ENCODE data around the gene LSM3.
A peak's percentile ranks its signal among the peaks of the same experiment; 100 is the strongest.

Gene LSM3

GRCh38 chr3:14178247-14179113 is at the start of gene LSM3, which contains the start of gene XPC:
LSM3 (plus strand) TSS chr3:14178817; CDS start chr3:14178861, 44 bp downstream.
XPC (minus strand) TSS chr3:14178601; CDS start chr3:14178568, 33 bp downstream.
- peak; percentile 95 to 96 for DNase-seq (ENCODE audit: low read depth in 2 of 2, low spot score in 1 of 2)

GRCh38 chr3:14129296-14129695 is 49.3 kb upstream of the LSM3 start:
- DNase-seq (ENCODE audit: low read depth in 2 of 2, low spot score in 1 of 2), result no peak

- DNase-seq (ENCODE audit: low read depth in 2 of 2, low spot score in 1 of 2), result no peak
Measured at GRCh38 chr3:14130230-14130629, 48.4 kb upstream of the LSM3 start.

GRCh38 chr3:14130707-14131106 is 47.9 kb upstream of the LSM3 start:
- no peak for DNase-seq (ENCODE audit: low read depth in 2 of 2, low spot score in 1 of 2)

- DNase-seq (ENCODE audit: low read depth in 2 of 2, low spot score in 1 of 2), result no peak
Measured at GRCh38 chr3:14131134-14131533, 47.5 kb upstream of the LSM3 start.

GRCh38 chr3:14132120-14132519 is 46.5 kb upstream of the LSM3 start:
- no peak for DNase-seq (ENCODE audit: low read depth in 2 of 2, low spot score in 1 of 2)

GRCh38 chr3:14132689-14133088 is 45.9 kb upstream of the LSM3 start:
- no peak for DNase-seq (ENCODE audit: low read depth in 2 of 2, low spot score in 1 of 2)

GRCh38 chr3:14133188-14133800 is 45.3 kb upstream of the LSM3 start:
- DNase-seq (ENCODE audit: low read depth in 2 of 2, low spot score in 1 of 2), result no peak

- no peak for DNase-seq (ENCODE audit: low read depth in 2 of 2, low spot score in 1 of 2)
Measured at GRCh38 chr3:14133876-14134275, 44.7 kb upstream of the LSM3 start.

GRCh38 chr3:14134291-14134690 is 44.3 kb upstream of the LSM3 start:
- DNase-seq (ENCODE audit: low read depth in 2 of 2, low spot score in 1 of 2), result no peak

GRCh38 chr3:14135581-14135980 is 43.0 kb upstream of the LSM3 start:
- DNase-seq (ENCODE audit: low read depth in 2 of 2, low spot score in 1 of 2), result no peak

GRCh38 chr3:14137004-14137403 is 41.6 kb upstream of the LSM3 start:
- no peak for DNase-seq (ENCODE audit: low read depth in 2 of 2, low spot score in 1 of 2)

GRCh38 chr3:14137445-14137844 is 41.2 kb upstream of the LSM3 start:
- DNase-seq (ENCODE audit: low read depth in 2 of 2, low spot score in 1 of 2), result no peak

GRCh38 chr3:14138109-14138877 is 40.3 kb upstream of the LSM3 start:
- DNase-seq (ENCODE audit: low read depth in 2 of 2, low spot score in 1 of 2), result no peak

- no peak for DNase-seq (ENCODE audit: low read depth in 2 of 2, low spot score in 1 of 2)
Measured at GRCh38 chr3:14138878-14139655, 39.5 kb upstream of the LSM3 start.

GRCh38 chr3:14139771-14140170 is 38.8 kb upstream of the LSM3 start:
- DNase-seq (ENCODE audit: low read depth in 2 of 2, low spot score in 1 of 2), result no peak

GRCh38 chr3:14140668-14141067 is 37.9 kb upstream of the LSM3 start:
- DNase-seq (ENCODE audit: low read depth in 2 of 2, low spot score in 1 of 2), result no peak

- DNase-seq (ENCODE audit: low read depth in 2 of 2, low spot score in 1 of 2), result no peak
Measured at GRCh38 chr3:14141144-14141543, 37.5 kb upstream of the LSM3 start.

GRCh38 chr3:14141602-14142341 is 36.8 kb upstream of the LSM3 start:
- no peak for DNase-seq (ENCODE audit: low read depth in 2 of 2, low spot score in 1 of 2)

GRCh38 chr3:14142567-14143270 is 35.9 kb upstream of the LSM3 start:
- peak in 1 of 2 donors; percentile 29 for DNase-seq (ENCODE audit: low read depth in 2 of 2, low spot score in 1 of 2)
